K562 (cell line): ENCODE results near the gene CROCC2.

Experiments used
- CREBBP ChIP-seq: IDR thresholded peaks from one replicate; pipeline ENCODE4 v1.6.1; 2012; ENCODE audit warnings: low read depth, mild to moderate bottlenecking, control low read depth, inconsistent platforms, low read length
- CREM ChIP-seq: IDR thresholded peaks from 2 replicates; pipeline ENCODE4 v1.6.1; 2014; ENCODE audit warnings: antibody characterized with exemption, low read depth
- EP400 ChIP-seq: fragments of 450-650 bp; IDR thresholded peaks from 2 replicates; pipeline ENCODE4 v1.6.1; 2017; ENCODE audit warnings: antibody characterized with exemption, mild to moderate bottlenecking, moderate library complexity
- FOXP1 ChIP-seq: sonication (generic); formaldehyde crosslinking; IDR thresholded peaks from 2 replicates; pipeline ENCODE4 v1.8.0; 2022; ENCODE audit warnings: mild to moderate bottlenecking, missing genetic modification reagents
- HNRNPH1 ChIP-seq: fragments of 200-400 bp; formaldehyde crosslinking; optimal IDR thresholded peaks from 2 replicates; pipeline ENCODE3; 2017; ENCODE audit warnings: low read depth, mild to moderate bottlenecking, low read length, moderate library complexity
- NONO ChIP-seq, 2 experiments: fragments of 200-400 bp in 1 of 2; fragments of 450-650 bp in 1 of 2; formaldehyde crosslinking in 1 of 2; IDR thresholded peaks; 2 replicates each; pipeline ENCODE4 v1.6.1; 2017; ENCODE audit warnings: low read depth in 2 of 2, mild to moderate bottlenecking in 2 of 2, moderate library complexity in 2 of 2, low read length in 1 of 2
- SAP30 ChIP-seq: fragments of 200-600 bp; sonication (generic); IDR thresholded peaks from 2 replicates; pipeline ENCODE4 v1.6.1; 2012; ENCODE audit warnings: borderline replicate concordance, low read depth, mild to moderate bottlenecking, moderate library complexity, low read length, control low read depth, inconsistent platforms; ENCODE audit not compliant: insufficient read depth, poor library complexity, severe bottlenecking
- ZNF263 ChIP-seq: sonication (generic); formaldehyde crosslinking; IDR thresholded peaks from 2 replicates; pipeline ENCODE4 v1.8.0; 2022; ENCODE audit warnings: mild to moderate bottlenecking, missing genetic modification reagents, borderline replicate concordance
- ZNF324 ChIP-seq: fragments of 250-450 bp; sonication (Bioruptor Pico); IDR thresholded peaks from 2 replicates; pipeline ENCODE4 v1.4.0; 2020; ENCODE audit warnings: mild to moderate bottlenecking
- TF ChIP-seq, protein P1 (sequence below), 3 experiments: IDR thresholded peaks in 2 of 3; conservative IDR thresholded peaks in 1 of 3; 2 replicates each; pipeline ENCODE4 v1.5.1; 2011 to 2012; ENCODE audit warnings: low read length in 3 of 3, mild to moderate bottlenecking in 3 of 3, control low read depth in 2 of 3, improper control_type of control experiment in 1 of 3, inconsistent platforms in 1 of 3, low read depth in 1 of 3, mixed read lengths in 1 of 3, moderate library complexity in 1 of 3; ENCODE audit not compliant: insufficient read depth in 2 of 3
- TF ChIP-seq, protein P2 (sequence below): sonication (generic); formaldehyde crosslinking; IDR thresholded peaks from 2 replicates; pipeline ENCODE4 v1.8.0; 2022; ENCODE audit warnings: missing genetic modification reagents, mild to moderate bottlenecking, borderline replicate concordance

DNA sequence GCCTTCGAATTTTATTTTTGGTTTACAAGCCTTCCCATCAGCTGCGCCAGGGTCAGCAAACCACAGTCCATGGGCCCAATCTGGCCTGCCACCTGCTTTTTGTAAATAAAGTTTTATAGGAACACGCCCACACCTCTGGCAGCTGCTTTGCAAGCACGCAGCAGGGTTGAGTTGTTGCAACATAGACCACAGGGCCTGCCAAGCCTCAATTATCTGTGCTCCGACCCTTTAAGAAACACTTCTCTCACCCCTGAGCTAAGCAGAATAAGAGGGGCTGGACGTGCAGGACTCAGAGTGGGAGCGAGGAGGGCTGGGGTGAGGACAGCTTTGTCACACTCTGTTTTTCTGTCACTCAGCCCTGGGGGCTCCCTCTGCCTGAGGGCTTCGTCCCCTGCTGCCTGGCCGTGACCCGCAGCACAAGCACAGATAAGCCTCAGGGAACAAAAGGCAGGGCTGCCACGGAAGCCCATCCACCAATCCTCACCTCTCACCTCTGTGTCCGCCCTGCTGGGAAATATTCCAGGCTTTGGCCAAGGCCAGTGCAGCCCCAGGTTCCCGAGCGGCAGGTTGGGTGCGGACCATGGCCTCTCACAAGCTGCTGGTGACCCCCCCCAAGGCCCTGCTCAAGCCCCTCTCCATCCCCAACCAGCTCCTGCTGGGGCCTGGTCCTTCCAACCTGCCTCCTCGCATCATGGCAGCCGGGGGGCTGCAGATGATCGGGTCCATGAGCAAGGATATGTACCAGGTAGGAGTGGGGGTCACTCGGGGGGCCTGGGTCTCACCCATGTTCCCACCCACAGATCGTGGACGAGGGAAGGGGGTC, 37.6 kb upstream of the CROCC2 start, which contains the start of gene AGXT:
- TF ChIP-seq ZNF263 (CRISPR knock-in tag) (no peak), EP400 (no peak), ZNF324 (CRISPR knock-in tag) (no peak), CREM (no peak), NONO (IDR thresholded peaks at IDR 0.05; ENCODE audit: low read depth in 2 of 2, low read length in 1 of 2) (no peak), CREBBP (no peak), HNRNPH1 (no peak), SAP30 (no peak), FOXP1 (CRISPR knock-in tag) (no peak)
- TF ChIP-seq, protein P1, sequence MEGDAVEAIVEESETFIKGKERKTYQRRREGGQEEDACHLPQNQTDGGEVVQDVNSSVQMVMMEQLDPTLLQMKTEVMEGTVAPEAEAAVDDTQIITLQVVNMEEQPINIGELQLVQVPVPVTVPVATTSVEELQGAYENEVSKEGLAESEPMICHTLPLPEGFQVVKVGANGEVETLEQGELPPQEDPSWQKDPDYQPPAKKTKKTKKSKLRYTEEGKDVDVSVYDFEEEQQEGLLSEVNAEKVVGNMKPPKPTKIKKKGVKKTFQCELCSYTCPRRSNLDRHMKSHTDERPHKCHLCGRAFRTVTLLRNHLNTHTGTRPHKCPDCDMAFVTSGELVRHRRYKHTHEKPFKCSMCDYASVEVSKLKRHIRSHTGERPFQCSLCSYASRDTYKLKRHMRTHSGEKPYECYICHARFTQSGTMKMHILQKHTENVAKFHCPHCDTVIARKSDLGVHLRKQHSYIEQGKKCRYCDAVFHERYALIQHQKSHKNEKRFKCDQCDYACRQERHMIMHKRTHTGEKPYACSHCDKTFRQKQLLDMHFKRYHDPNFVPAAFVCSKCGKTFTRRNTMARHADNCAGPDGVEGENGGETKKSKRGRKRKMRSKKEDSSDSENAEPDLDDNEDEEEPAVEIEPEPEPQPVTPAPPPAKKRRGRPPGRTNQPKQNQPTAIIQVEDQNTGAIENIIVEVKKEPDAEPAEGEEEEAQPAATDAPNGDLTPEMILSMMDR (IDR thresholded peaks at IDR 0.05 in 2 of 3, conservative IDR thresholded peaks at IDR 0.05 in 1 of 3; ENCODE audit: insufficient read depth in 2 of 3, low read depth in 1 of 3, low read length in 3 of 3), result no peak
- TF ChIP-seq, protein P2, sequence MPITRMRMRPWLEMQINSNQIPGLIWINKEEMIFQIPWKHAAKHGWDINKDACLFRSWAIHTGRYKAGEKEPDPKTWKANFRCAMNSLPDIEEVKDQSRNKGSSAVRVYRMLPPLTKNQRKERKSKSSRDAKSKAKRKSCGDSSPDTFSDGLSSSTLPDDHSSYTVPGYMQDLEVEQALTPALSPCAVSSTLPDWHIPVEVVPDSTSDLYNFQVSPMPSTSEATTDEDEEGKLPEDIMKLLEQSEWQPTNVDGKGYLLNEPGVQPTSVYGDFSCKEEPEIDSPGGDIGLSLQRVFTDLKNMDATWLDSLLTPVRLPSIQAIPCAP, result no peak
